Measurements from ENCODE around the gene NCAPG2. TPM values are rescaled to one million over a fixed set of nuclear protein-coding genes. Genes with fewer than 3 reads are reported as not detected.

The NCAPG2 gene
- polyA plus RNA-seq, 1 donor (not counting 4 experiments of a cell fraction or from before 2014, with no cell fraction given) = 16.5 TPM

DNA sequence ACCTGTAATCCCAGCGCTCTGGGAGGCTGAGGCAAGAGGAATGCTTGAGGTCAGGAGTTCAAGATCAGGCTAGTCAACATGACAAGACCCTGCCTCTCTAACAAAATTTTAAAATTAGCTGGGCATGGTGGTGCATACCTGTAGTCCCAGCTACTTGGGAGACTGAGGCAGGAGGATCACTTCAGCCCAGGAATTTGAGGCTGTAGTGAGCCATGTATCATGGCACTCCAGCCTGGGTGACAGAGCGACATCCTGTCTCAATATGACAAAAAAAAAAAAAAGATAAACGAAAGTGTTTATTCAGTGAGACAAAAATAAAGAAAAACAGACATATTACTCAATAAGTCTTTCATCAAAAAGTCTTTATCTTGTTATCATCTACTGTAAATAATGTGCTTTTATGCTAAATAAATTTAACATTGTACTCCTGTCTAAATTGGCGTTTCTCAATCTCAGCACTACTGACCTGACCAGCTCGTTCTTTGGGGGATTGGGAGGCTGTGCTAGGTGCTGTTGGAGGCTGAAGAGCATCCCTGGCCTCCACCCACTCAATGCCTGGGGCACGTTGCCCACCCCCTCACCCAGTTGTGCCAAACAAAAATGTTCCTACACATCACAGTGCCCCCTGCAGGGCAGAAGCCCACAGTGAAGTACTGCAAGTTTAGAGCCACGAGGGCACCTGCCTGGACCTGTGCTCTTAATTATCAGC lies 57.7 kb downstream of the NCAPG2 start:
- Histone ChIP-seq H2AFZ (ENCODE audit: control insufficient read depth, low read length) (no peak overlapping the region), H3K27me3 (ENCODE audit: control insufficient read depth, extremely low read depth, insufficient read depth, low read length) (no peaks in the 10 kb centered on the region), H3K4me3 (ENCODE audit: control insufficient read depth in 2 of 3, extremely low read depth in 1 of 3, insufficient read depth in 2 of 3, low read depth in 1 of 3, low read length in 3 of 3) (no peak overlapping the region), H3K9me1 (ENCODE audit: control insufficient read depth, extremely low read depth, insufficient read depth, low read length) (no peaks in the 10 kb centered on the region), H3K4me2 (ENCODE audit: control insufficient read depth, extremely low read depth, insufficient read depth, low read depth, low read length) (no peak overlapping the region), H3K9me3 (ENCODE audit: control insufficient read depth, low read depth, low read length) (no peaks in the 10 kb centered on the region), H4K20me1 (ENCODE audit: control insufficient read depth, extremely low read depth, insufficient read depth, low read length) (no peaks in the 10 kb centered on the region), H3K79me2 (ENCODE audit: control insufficient read depth, insufficient read depth, low read length) (peaks cover 4% of the 10 kb centered on the region), H3K9ac (ENCODE audit: control insufficient read depth, extremely low read depth, insufficient read depth, low read length) (no peak overlapping the region), H3K4me1 (ENCODE audit: control insufficient read depth, extremely low read depth, insufficient read depth, low read length) (peaks cover 6% of the 10 kb centered on the region), H3K27ac (ENCODE audit: control insufficient read depth, insufficient read depth, low read length) (no peak overlapping the region), H3K36me3 (ENCODE audit: control insufficient read depth in 2 of 2, extremely low read depth in 1 of 2, insufficient read depth in 2 of 2, low read length in 2 of 2) (peaks cover 0 to 7% of the 10 kb centered on the region in 2 experiments)
- dilution Hi-C loops (cut with MboI; ENCODE audit: extremely low pct_ligation_motif_present, low sequenced_read_pairs) = no loop called here
- TF ChIP-seq EZH2 (IDR thresholded peaks at IDR 0.05; ENCODE audit: low read length) (no peak), CTCF (optimal IDR thresholded peaks at IDR 0.05 in 1 of 3, IDR thresholded peaks at IDR 0.05 in 1 of 3, conservative IDR thresholded peaks at IDR 0.05 in 1 of 3; ENCODE audit: extremely low read depth in 1 of 3, insufficient read depth in 2 of 3, low read length in 3 of 3) (peak; percentile 57 to 64 (median 62))
- no peak for FAIRE-seq
- DNase-seq (ENCODE audit: low read depth, low spot score) = no peak

DNA sequence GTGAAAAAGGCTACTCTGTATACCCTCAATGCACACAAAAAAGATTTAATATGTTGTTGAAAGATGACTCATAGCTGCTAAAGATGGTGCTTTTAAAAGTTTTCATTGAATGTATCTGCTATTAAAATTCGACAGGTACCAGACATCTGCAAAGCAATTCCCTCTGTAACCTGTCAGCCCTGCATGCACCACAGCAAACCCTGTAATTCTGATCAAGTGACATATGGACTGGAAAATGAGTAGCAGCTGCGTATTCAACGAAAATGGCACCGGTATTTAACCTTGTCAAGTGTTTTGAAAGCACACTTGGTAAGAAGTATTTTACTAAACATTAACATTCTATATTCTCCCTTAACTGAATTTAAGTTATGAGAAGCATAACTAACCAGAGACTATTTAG lies 58.8 kb downstream of the NCAPG2 start:
- peaks cover 4% of the 10 kb centered on the region for H3K79me2 ChIP-seq (ENCODE audit: control insufficient read depth, insufficient read depth, low read length)
- no peak overlapping the region for H3K9ac ChIP-seq (ENCODE audit: control insufficient read depth, extremely low read depth, insufficient read depth, low read length)
- dilution Hi-C loops (cut with MboI; ENCODE audit: extremely low pct_ligation_motif_present, low sequenced_read_pairs) = no loop called here
- H3K4me1 ChIP-seq (ENCODE audit: control insufficient read depth, extremely low read depth, insufficient read depth, low read length) = peaks cover 6% of the 10 kb centered on the region
- TF ChIP-seq CTCF (optimal IDR thresholded peaks at IDR 0.05 in 1 of 3, IDR thresholded peaks at IDR 0.05 in 1 of 3, conservative IDR thresholded peaks at IDR 0.05 in 1 of 3; ENCODE audit: extremely low read depth in 1 of 3, insufficient read depth in 2 of 3, low read length in 3 of 3) = no peak
- no peak for TF ChIP-seq EZH2 (IDR thresholded peaks at IDR 0.05; ENCODE audit: low read length)
- no peak for DNase-seq (ENCODE audit: low read depth, low spot score)
- no peak overlapping the region for H3K4me3 ChIP-seq (ENCODE audit: control insufficient read depth in 2 of 3, extremely low read depth in 1 of 3, insufficient read depth in 2 of 3, low read depth in 1 of 3, low read length in 3 of 3)
- FAIRE-seq = no peak
- H3K4me2 ChIP-seq (ENCODE audit: control insufficient read depth, extremely low read depth, insufficient read depth, low read depth, low read length) = no peak overlapping the region
- H3K36me3 ChIP-seq (ENCODE audit: control insufficient read depth in 2 of 2, extremely low read depth in 1 of 2, insufficient read depth in 2 of 2, low read length in 2 of 2) = peaks cover 0 to 7% of the 10 kb centered on the region in 2 experiments
- H3K9me3 ChIP-seq (ENCODE audit: control insufficient read depth, low read depth, low read length) = no peaks in the 10 kb centered on the region
- H3K27me3 ChIP-seq (ENCODE audit: control insufficient read depth, extremely low read depth, insufficient read depth, low read length) = no peaks in the 10 kb centered on the region
- H4K20me1 ChIP-seq (ENCODE audit: control insufficient read depth, extremely low read depth, insufficient read depth, low read length) = no peaks in the 10 kb centered on the region
- no peaks in the 10 kb centered on the region for H3K9me1 ChIP-seq (ENCODE audit: control insufficient read depth, extremely low read depth, insufficient read depth, low read length)
- H3K27ac ChIP-seq (ENCODE audit: control insufficient read depth, insufficient read depth, low read length) = no peak overlapping the region
- H2AFZ ChIP-seq (ENCODE audit: control insufficient read depth, low read length) = no peak overlapping the region

Measured in keratinocyte (primary cell).